Measurements from ENCODE around the gene PTPN1.

PTPN1 gene

DNA sequence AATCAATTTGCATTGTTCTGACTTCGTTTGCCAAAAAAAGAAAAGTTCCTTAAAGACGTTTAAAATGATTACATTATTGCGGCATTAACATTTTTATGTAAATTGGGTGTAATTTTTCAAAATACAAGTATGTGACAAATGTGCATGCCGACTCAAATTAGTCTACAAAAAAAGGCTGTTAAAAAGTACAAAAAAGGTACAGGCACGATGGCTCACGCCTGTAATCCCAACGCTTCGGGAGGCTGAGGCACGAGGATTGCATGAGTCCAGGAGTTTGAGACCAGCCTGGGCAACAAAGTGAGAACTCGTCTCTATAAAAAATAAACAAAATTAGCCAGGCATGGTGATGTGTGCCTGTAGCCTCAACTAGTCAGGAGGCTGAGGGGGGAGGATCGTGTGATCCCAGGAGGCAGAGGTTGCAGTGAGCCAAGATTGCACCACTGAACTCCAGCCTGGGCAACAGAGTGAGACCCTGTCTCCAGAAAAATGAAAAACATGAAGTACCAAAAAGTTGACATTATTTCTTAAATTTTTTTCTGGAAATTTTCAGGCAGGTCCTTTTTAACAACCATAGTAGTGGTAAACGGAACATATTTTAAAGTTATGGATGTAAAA lies 90.2 kb downstream of the PTPN1 start:
- H3K4me3 ChIP-seq (ENCODE audit: low read depth, low read length), result no peak overlapping the region
- TF ChIP-seq, protein P1, sequence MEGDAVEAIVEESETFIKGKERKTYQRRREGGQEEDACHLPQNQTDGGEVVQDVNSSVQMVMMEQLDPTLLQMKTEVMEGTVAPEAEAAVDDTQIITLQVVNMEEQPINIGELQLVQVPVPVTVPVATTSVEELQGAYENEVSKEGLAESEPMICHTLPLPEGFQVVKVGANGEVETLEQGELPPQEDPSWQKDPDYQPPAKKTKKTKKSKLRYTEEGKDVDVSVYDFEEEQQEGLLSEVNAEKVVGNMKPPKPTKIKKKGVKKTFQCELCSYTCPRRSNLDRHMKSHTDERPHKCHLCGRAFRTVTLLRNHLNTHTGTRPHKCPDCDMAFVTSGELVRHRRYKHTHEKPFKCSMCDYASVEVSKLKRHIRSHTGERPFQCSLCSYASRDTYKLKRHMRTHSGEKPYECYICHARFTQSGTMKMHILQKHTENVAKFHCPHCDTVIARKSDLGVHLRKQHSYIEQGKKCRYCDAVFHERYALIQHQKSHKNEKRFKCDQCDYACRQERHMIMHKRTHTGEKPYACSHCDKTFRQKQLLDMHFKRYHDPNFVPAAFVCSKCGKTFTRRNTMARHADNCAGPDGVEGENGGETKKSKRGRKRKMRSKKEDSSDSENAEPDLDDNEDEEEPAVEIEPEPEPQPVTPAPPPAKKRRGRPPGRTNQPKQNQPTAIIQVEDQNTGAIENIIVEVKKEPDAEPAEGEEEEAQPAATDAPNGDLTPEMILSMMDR (IDR thresholded peaks at IDR 0.05; ENCODE audit: low read depth, low read length), result no peak

DNA sequence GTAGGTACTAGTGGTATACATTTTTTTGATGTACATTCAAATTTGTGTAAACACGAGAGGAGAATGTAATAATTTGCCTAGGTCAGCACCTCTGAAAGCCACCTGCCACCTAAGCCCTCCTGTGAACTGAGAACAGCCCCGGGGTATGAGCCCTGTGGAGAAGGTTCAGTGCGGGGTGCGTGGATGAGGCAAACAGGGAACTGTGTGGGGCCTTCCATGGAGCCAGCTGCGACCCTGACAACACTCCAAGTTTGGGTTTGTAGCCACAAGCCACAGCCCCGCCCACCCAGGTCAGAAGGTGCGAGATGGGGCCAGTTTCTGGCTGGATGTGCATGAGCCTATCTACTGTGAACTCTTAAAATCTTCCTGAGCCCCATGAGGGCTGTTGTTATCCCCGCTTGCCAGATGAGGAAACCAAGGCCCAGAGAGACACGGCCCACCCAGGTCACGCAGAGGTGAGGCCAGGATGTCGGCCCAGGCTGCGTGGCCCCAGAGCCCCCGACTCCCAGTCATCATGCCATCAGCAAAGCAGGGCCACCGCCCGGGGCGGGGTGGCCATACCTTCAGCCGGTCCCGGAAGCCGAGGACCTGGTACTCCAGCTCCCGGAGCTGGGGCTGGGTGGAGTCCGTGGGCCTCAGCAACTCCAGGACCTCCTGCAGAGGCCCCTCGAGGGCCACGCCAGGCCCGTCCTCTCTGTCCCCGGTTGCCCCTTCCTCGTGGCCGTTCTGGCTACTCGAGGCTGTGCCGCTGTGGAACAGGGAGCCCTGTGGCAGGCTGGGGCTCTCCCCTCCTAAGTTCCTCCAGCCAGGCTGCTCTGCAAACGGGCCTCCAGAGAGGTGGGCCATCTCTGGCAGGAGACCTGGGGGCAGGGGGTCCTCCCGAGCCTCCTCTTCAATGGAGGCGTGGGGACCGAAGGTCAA lies 91.6 kb downstream of the PTPN1 start:
- TF ChIP-seq, protein P1 (IDR thresholded peaks at IDR 0.05; ENCODE audit: low read depth, low read length), result no peak
- no peak overlapping the region for H3K4me3 ChIP-seq (ENCODE audit: low read depth, low read length)

DNA sequence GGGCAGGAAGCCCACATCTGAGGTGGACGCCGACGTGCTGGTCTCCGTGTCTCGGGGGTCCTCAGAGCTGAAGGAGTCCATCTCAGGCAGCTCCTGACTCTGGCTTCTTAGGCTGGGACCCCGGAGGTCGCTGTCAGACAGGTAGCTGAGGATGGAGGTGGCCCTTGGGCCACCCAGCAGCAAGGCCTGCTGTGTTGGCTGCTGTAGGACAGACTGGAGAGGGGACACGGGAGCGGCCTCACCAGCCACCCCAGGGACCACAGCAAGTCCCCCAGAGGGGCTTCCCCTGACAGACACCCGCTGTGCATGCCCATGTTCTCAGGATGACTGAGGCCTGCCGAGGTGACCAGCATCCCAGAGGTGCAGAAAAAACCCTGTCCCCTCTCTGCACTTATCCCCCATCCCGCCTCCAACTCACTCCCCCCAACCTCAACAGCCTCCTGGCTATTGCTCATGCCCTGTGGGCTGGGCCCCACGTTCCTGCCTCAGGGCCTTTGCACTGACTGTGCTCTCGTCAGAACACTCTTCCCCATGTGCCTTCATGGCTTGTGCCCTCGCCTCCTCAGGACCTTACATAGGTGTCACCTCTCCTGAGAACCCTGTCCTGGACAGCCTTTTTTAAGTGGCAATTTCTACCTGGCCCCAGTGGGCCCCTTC lies 92.4 kb downstream of the PTPN1 start:
- no peak overlapping the region for H3K4me3 ChIP-seq (ENCODE audit: low read depth, low read length)

DNA sequence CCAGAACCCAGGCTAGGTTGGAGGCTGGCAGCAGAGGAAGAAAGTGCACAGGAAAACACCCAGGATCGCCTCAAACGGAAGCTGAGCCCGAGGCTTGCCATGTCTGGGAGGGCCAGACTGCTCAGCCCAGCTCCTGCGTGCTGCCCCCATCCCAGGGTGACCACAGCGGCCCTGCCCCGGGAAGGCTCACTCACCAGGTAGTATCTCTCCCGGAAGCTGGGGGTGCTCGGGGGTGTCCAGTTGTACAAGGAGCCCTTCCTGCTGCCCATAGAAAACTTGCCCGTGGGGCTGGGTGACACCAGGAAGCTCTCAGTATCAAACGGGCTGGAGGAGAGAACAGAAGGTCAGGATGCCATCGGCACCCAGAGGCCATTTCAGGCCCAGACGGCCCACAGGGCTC lies 94.3 kb downstream of the PTPN1 start:
- TF ChIP-seq, protein P1 (IDR thresholded peaks at IDR 0.05; ENCODE audit: low read depth, low read length), result no peak
- no peak overlapping the region for H3K4me3 ChIP-seq (ENCODE audit: low read depth, low read length)

More for the DNA sequence above, 92.4 kb downstream of the PTPN1 start:
- TF ChIP-seq, protein P1 (IDR thresholded peaks at IDR 0.05; ENCODE audit: low read depth, low read length), result no peak

DNA sequence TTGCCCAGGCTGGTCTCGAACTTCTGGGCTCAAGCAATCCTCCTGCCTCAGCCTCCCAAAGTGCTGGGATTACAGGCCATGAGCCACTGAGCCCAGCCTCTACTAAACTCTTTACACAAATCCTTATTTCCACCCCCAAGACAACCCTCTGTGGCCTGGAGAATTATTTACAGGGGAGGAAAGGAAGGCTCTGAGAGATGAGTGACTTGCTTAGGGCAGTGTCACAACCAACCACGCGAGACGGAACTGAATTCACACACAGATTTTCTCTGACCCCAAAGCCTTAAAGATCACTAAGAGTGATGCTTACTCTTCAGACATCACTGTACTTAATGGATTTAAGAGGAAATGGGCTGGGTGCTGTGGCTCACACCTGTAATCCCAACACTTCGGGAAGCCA lies 95.0 kb downstream of the PTPN1 start:
- TF ChIP-seq, protein P1 (IDR thresholded peaks at IDR 0.05; ENCODE audit: low read depth, low read length), result no peak
- H3K4me3 ChIP-seq (ENCODE audit: low read depth, low read length), result no peak overlapping the region

GRCh38 chr20:50607436-50607835 lies 97.3 kb downstream of the PTPN1 start:
- TF ChIP-seq, protein P1 (IDR thresholded peaks at IDR 0.05; ENCODE audit: low read depth, low read length), result no peak
- H3K4me3 ChIP-seq (ENCODE audit: low read depth, low read length), result no peak overlapping the region
